Caco-2 (cell line): ENCODE results near the gene EPB41. TPM values are rescaled to one million over a fixed set of nuclear protein-coding genes. Genes with fewer than 3 reads are reported as not detected.
"Not testable (repeated sequence)": the region's sequence is repeated elsewhere in the genome, so short reads cannot be mapped to it uniquely, and the experiment has no call there.

Source experiments
- BruUV-seq: library from RNA; stranded (reverse); fragments of 400-500 nt; replicated peaks from 2 replicates; lab custom pipeline; 2021; lab: Mats Ljungman, UMichigan
- CTCF ChIA-PET: fragments of 300-600 bp; sonication (Branson Sonifier 250); formaldehyde crosslinking; loops from one replicate; lab custom pipeline; 2022; ENCODE audit warnings: antibody characterized with exemption; lab: Charles Lee
- POLR2A ChIA-PET: fragments of 300-600 bp; sonication (Branson Sonifier 250); formaldehyde crosslinking; loops from one replicate; lab custom pipeline; 2022; ENCODE audit warnings: antibody characterized with exemption; lab: Charles Lee
- DNase-seq, 2 experiments: peaks; one replicate each; pipeline versions ENCODE4 v3.0.0 to v3.0.0-alpha.2; 2020 to 2022
- H3K27me3 ChIP-seq: replicated peaks from 2 replicates; pipeline ENCODE4 v1.6.0; 2011; ENCODE audit warnings: low read length; ENCODE audit not compliant: control insufficient read depth, insufficient read depth
- H3K36me3 ChIP-seq: 2 replicates; pipeline ENCODE4 v1.5.1; 2011; ENCODE audit warnings: low read length; ENCODE audit not compliant: control insufficient read depth, insufficient read depth
- H3K4me1 ChIP-seq: fragments of 250-450 bp; sonication (Bioruptor Pico); 2 replicates; pipeline ENCODE4 v1.5.1; 2020; ENCODE audit warnings: mild to moderate bottlenecking
- H3K4me3 ChIP-seq: 2 replicates; pipeline ENCODE4 v1.5.1; 2011; ENCODE audit warnings: low read depth, mild to moderate bottlenecking, control low read depth, low read length
- H3K9me3 ChIP-seq: fragments of 250-450 bp; sonication (Bioruptor Pico); 2 replicates; pipeline ENCODE4 v1.5.1; 2020; ENCODE audit warnings: mild to moderate bottlenecking, moderate library complexity
- H3K27ac Mint-ChIP-seq: one replicate; pipeline ENCODE4 v1.8.0; 2022; ENCODE audit warnings: mixed read lengths; ENCODE audit not compliant: unreplicated experiment
- H3K27me3 Mint-ChIP-seq: one replicate; pipeline ENCODE4 v1.8.0; 2022; ENCODE audit warnings: mixed read lengths; ENCODE audit not compliant: insufficient read depth, unreplicated experiment
- H3K36me3 Mint-ChIP-seq: one replicate; pipeline ENCODE4 v1.8.0; 2022; ENCODE audit warnings: mild to moderate bottlenecking, mixed read lengths; ENCODE audit not compliant: insufficient read depth, unreplicated experiment
- H3K4me1 Mint-ChIP-seq: one replicate; pipeline ENCODE4 v1.8.0; 2022; ENCODE audit warnings: low read depth, mixed read lengths; ENCODE audit not compliant: unreplicated experiment
- H3K4me3 Mint-ChIP-seq: one replicate; pipeline ENCODE4 v1.8.0; 2022; ENCODE audit warnings: mild to moderate bottlenecking, moderate library complexity, mixed read lengths; ENCODE audit not compliant: unreplicated experiment
- H3K9me3 Mint-ChIP-seq: one replicate; pipeline ENCODE4 v1.8.0; 2022; ENCODE audit warnings: mixed read lengths; ENCODE audit not compliant: unreplicated experiment
- intact Hi-C: fragments of 100-400 bp; cut with micrococcal nuclease; formaldehyde crosslinking; loops from one replicate; pipeline ENCODE4 v1.10.0; 2022; ENCODE audit not compliant: unreplicated experiment
- total RNA-seq: library from RNA; stranded (reverse); gene quantifications from 2 replicates; pipeline ENCODE4 v1.2.3, GENCODE V29; 2022
- TF ChIP-seq, protein P1 (sequence below), 2 experiments: fragments of 200-600 bp in 1 of 2; IDR thresholded peaks; 1 replicate in 1 of 2; 2 replicates in 1 of 2; pipeline versions ENCODE4 v1.5.1 to v1.8.0; 2011 to 2022; ENCODE audit warnings: antibody characterized with exemption in 1 of 2, control low read depth in 1 of 2, inconsistent platforms in 1 of 2, low read depth in 1 of 2, low read length in 1 of 2, mild to moderate bottlenecking in 1 of 2, moderate library complexity in 1 of 2; ENCODE audit not compliant: insufficient read depth in 1 of 2, severe bottlenecking in 1 of 2, unreplicated experiment in 1 of 2

Gene EPB41
- total RNA-seq, 1 experiment from 2014 or later, result 29.5 TPM

DNA sequence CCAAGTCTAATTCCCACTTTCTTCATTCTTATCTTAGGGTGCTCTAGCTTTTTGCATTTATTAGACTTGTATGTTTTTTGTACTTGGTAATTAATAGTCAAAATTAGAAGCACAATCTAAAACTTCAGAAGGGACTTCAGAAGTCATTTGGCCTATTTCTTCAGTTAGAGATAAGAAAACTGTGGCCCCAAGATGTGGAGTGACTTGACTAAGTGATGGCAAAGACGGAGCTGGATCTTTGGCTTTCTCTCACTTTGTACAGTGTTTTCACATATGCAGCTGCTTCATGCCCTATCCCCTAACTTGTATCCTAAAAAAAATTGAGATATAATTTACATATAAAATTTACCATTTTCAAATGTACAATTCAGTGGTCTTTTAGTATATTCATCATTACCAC is 21.7 kb downstream of the EPB41 start:
- H3K27ac Mint-ChIP-seq, result no peak overlapping the region
- no peak for DNase-seq
- H3K36me3 Mint-ChIP-seq, result no peaks in the 10 kb centered on the region
- no peak overlapping the region for H3K4me3 ChIP-seq
- no peaks in the 10 kb centered on the region for H3K4me1 ChIP-seq
- H3K9me3 ChIP-seq, result no peaks in the 10 kb centered on the region
- H3K27me3 ChIP-seq, result no peaks in the 10 kb centered on the region
- no peaks in the 10 kb centered on the region for H3K27me3 Mint-ChIP-seq
- no TSS peak for BruUV-seq
- ChIA-PET CTCF (no interaction called here), POLR2A (no interaction called here)
- no peaks in the 10 kb centered on the region for H3K9me3 Mint-ChIP-seq
- peaks cover 5% of the 10 kb centered on the region for H3K4me1 Mint-ChIP-seq
- H3K4me3 Mint-ChIP-seq, result no peak overlapping the region
- intact Hi-C loops, result no loop called here
- TF ChIP-seq, protein P1, sequence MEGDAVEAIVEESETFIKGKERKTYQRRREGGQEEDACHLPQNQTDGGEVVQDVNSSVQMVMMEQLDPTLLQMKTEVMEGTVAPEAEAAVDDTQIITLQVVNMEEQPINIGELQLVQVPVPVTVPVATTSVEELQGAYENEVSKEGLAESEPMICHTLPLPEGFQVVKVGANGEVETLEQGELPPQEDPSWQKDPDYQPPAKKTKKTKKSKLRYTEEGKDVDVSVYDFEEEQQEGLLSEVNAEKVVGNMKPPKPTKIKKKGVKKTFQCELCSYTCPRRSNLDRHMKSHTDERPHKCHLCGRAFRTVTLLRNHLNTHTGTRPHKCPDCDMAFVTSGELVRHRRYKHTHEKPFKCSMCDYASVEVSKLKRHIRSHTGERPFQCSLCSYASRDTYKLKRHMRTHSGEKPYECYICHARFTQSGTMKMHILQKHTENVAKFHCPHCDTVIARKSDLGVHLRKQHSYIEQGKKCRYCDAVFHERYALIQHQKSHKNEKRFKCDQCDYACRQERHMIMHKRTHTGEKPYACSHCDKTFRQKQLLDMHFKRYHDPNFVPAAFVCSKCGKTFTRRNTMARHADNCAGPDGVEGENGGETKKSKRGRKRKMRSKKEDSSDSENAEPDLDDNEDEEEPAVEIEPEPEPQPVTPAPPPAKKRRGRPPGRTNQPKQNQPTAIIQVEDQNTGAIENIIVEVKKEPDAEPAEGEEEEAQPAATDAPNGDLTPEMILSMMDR (IDR thresholded peaks at IDR 0.05; ENCODE audit: insufficient read depth in 1 of 2, low read depth in 1 of 2, low read length in 1 of 2, severe bottlenecking in 1 of 2, unreplicated experiment in 1 of 2), result no peak
- H3K36me3 ChIP-seq, result no peaks in the 10 kb centered on the region

- Histone ChIP-seq H3K36me3 (no peaks in the 10 kb centered on the region), H3K4me3 (no peak overlapping the region), H3K4me1 (no peaks in the 10 kb centered on the region), H3K27me3 (no peaks in the 10 kb centered on the region), H3K9me3 (no peaks in the 10 kb centered on the region)
- no peak overlapping the region for H3K4me3 Mint-ChIP-seq
- TF ChIP-seq, protein P1 (IDR thresholded peaks at IDR 0.05; ENCODE audit: insufficient read depth in 1 of 2, low read depth in 1 of 2, low read length in 1 of 2, severe bottlenecking in 1 of 2, unreplicated experiment in 1 of 2), result no peak
- H3K27me3 Mint-ChIP-seq, result no peaks in the 10 kb centered on the region
- H3K9me3 Mint-ChIP-seq, result no peaks in the 10 kb centered on the region
- H3K27ac Mint-ChIP-seq, result no peak overlapping the region
- H3K36me3 Mint-ChIP-seq, result no peaks in the 10 kb centered on the region
- H3K4me1 Mint-ChIP-seq, result peaks cover 5% of the 10 kb centered on the region
- ChIA-PET CTCF (no interaction called here), POLR2A (no interaction called here)
- no TSS peak for BruUV-seq
- no peak for DNase-seq
- intact Hi-C loops, result no loop called here
Observed at GRCh38 chr1:28936528-28936927, 22.2 kb downstream of the EPB41 start.

DNA sequence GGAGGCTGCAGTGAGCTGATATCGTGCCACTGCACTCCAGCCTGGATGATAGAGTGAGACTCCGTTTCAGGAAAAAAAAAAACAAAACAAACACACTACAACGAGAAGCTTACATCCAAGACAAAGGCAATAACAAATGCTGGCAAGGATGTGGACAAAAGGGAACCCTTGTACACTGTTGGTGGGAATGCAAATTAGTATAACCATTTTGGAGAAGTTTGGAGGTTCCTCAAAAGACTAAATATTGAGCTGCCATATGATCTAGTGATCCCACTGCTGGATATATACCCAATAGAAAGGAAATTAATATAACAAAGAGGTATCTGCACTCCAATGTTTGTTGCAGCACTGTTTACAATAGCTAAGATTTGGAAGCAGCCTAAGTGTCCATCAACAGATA is 29.2 kb downstream of the EPB41 start:
- H3K36me3 ChIP-seq, H3K9me3 Mint-ChIP-seq, H3K27ac Mint-ChIP-seq, DNase-seq, intact Hi-C loops, H3K4me3 Mint-ChIP-seq, H3K4me3 ChIP-seq, H3K27me3 ChIP-seq, H3K4me1 Mint-ChIP-seq, H3K27me3 Mint-ChIP-seq, BruUV-seq, H3K9me3 ChIP-seq, CTCF ChIA-PET, POLR2A ChIA-PET, H3K4me1 ChIP-seq, H3K36me3 Mint-ChIP-seq: not testable (repeated sequence)

DNA sequence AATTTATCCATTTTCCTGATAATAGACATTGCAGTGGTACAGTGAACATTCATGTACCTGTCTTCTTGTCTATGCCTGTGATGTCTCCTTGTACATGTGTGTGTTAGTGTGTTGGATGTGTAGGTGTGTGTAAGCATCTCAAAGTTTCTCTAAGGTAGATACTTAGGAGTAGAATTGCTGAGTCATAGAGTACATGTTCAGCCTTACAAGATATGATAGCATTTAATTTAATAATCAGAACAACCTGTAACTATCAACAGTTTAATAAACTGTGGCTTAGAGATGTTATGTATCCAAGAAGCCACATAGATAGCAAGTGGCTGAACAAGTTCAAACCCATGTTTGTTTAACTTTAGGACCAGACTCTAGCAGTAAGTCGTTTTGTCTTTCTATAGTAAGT is 35.6 kb downstream of the EPB41 start:
- Mint-ChIP-seq H3K27me3 (no peaks in the 10 kb centered on the region), H3K36me3 (no peaks in the 10 kb centered on the region), H3K9me3 (no peaks in the 10 kb centered on the region), H3K27ac (no peak overlapping the region), H3K4me3 (no peak overlapping the region), H3K4me1 (no peaks in the 10 kb centered on the region)
- Histone ChIP-seq H3K36me3 (no peaks in the 10 kb centered on the region), H3K4me1 (no peaks in the 10 kb centered on the region), H3K4me3 (no peak overlapping the region), H3K9me3 (no peaks in the 10 kb centered on the region), H3K27me3 (no peaks in the 10 kb centered on the region)
- intact Hi-C loops, result no loop called here
- POLR2A ChIA-PET, result no interaction called here
- TF ChIP-seq, protein P1 (IDR thresholded peaks at IDR 0.05; ENCODE audit: insufficient read depth in 1 of 2, low read depth in 1 of 2, low read length in 1 of 2, severe bottlenecking in 1 of 2, unreplicated experiment in 1 of 2), result no peak
- no TSS peak for BruUV-seq
- CTCF ChIA-PET, result no interaction called here
- no peak for DNase-seq
